Hematopoietic multipotent progenitor cell treated with erythropoietin and hydrocortisone succinate and interleukin-3 and kit ligand, for 8 days (in vitro differentiated cells): Measurements from ENCODE around the gene F8A3.
A peak's percentile ranks its signal among the peaks of the same experiment; 100 is the strongest.
"Not testable (repeated sequence)": the region's sequence is repeated elsewhere in the genome, so short reads cannot be mapped to it uniquely, and the experiment has no call there.

Experiments
- DNase-seq: peaks from one replicate; pipeline ENCODE4 v3.0.0-alpha.2; 2015

F8A3 gene

DNA sequence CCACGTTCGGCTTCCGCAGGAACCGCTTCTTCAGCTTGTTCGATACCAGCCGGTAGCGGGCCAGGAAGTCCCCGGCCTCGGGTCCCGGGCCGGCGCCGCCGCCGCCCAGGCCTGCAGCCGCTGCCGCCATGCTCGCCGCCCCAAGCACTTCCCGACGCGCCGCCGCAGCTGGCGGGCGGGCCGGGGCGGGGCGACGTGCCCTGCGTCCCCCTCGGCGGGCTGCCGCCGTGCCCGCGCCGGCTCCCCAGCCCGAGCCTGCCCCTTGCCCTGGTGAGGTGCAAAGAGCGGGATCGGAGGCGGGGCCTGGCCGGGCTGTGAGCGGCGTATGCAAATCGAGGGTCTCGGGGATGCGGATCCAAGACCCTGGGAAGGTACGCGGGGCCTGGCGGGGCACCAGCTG is at the start of gene F8A3:
TSS of gene F8A3 (minus strand) at position 150 of the 400 bp plus-strand sequence. CDS start at position 130, 20 bp downstream.
- DNase-seq: not testable (repeated sequence)

GRCh38 chrX:155505296-155505695 is 46.9 kb upstream of the F8A3 start:
- no peak for DNase-seq

DNA sequence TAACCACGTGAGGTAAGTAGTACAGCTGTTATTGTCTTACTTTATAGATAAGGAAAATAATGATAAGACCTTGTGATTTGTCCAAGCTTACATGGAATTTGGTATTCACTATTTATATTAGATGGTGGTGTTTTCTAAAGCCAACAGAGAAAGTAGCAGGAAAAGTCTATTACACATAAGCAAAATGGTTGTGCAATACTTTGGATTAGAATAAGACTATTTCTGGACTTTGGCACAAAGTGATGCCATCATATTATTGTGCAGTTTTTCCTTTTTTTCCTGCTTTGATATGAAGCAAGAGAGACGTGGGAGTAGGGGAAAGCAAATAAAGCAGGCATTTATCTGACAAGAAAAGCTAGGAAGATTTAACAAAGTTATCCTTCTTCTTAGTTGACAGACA is 36.7 kb upstream of the F8A3 start:
- not testable (repeated sequence) for DNase-seq

DNA sequence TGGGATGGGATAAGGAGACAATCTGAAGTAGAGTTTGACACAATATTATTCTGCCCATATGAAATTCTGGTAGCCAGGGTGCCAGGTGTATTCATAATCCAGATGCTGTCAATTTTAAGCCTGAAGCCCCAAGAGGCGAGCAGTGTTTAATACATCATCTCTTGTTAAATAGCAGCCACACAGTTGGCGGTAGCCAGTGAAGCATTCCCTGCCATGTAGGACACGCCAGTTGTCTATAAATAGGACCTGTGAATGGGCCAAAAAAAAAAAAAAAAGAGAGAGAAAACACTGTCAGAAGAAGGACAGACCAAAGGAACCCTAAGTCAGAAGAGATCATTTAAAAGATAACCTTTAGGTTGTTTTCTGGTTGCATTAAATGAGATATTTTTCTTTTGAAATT is 33.0 kb upstream of the F8A3 start:
- not testable (repeated sequence) for DNase-seq

DNA sequence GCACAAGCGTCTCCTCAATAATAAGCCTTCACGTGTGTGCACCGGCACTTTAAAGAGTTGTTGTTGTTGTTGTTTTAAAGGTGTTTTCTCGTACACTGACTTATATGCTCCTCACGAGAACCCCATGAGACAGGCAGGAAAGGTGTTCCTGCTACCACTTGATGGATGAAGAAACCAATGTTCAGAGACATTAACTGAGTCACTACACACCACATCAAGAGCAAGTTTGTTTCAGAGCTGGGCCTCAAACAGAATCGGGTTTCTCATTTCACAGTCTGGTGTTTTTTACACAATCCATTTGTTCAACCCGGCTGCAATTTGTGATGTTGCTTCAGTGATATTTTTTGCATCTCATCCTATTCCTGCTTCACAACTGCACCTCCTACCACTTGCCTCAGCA is 18.7 kb upstream of the F8A3 start:
- not testable (repeated sequence) for DNase-seq

- DNase-seq: not testable (repeated sequence)
Measured at GRCh38 chrX:155466269-155466938, 8.0 kb upstream of the F8A3 start.

- not testable (repeated sequence) for DNase-seq
Measured at GRCh38 chrX:155460501-155460900, 2.1 kb upstream of the F8A3 start.

GRCh38 chrX:155457761-155458447 is 516 bp downstream of the F8A3 start:
- DNase-seq: not testable (repeated sequence)

DNA sequence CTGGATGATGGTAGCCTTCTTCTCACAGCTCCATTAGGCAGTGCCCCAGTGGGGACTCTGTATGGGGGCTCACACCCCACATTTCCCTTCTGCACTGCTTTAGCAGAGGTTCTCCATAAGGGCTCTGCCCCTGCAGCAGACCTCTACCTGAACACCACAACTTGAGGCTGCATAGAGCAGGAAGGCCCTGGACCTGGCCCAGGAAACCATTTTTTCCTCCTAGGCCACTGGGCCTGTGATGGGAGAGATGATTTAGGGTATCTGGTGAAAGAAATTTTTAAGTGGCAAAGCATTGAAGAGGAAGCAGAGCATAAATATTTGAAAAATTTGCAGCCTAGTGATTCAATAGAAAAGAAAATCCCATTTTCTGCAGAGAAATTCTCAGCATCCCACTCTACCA is 17.3 kb downstream of the F8A3 start:
- DNase-seq: no peak

DNA sequence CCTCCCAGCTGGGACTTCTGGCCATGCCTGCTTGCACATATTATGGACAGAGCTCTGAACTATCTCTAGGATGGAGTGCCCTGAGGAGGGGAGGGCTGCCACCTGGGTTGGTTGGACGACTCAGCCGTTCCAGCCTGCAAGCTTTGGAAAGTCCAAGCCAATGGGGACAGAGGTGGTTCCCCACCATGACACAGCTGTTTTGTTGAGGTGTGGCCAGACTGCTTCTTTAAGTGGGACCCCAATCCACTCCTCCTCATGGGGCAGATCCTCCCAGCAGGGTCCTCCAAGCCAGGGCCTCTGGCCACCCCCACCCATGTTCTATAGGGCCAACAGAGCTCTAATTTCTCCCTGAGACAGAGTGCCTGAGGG is 22.7 kb downstream of the F8A3 start:
- DNase-seq: peak; percentile 9

GRCh38 chrX:155434906-155435743 is 23.3 kb downstream of the F8A3 start:
- peak; percentile 94 for DNase-seq

DNA sequence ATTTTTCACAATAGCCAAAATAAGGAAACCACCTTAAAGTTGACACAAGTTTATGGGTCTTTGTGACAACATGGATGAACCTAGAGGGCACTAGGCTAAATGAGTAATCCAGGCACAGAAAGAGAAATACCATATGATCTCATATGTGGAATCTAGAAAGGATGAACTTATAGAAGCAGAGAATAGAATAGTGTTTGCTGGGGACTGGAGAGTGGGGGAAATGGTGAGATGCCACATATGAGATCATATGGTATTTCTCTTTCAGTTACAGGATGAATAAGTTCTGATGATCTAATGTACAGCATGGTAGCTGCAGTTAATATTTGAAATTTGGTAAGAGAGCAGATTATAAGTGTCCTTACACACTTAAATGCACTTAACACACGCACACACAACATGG is 40.7 kb downstream of the F8A3 start:
- DNase-seq: no peak
